Kidney (tissue), 14 donors: ENCODE data around the gene ATPAF2. TPM values are rescaled to one million over a fixed set of nuclear protein-coding genes. Genes with fewer than 3 reads are reported as not detected.
A peak's percentile ranks its signal among the peaks of the same experiment; 100 is the strongest.

ENCODE experiments used
- DNase-seq, 5 donors: peaks; one replicate each; pipeline ENCODE4 v3.0.0-alpha.2; 2013 to 2020
- FAIRE-seq: peaks from 2 replicates; lab custom pipeline; 2012; peaks lifted over from hg19 to GRCh38; lab: Jason Lieb, UNC
- H3K27ac ChIP-seq, 2 donors: one replicate each; pipeline ENCODE4 v1.7.0; 2013; ENCODE audit warnings: low read depth in 2 of 2, low read length in 2 of 2, inconsistent platforms in 1 of 2
- H3K27me3 ChIP-seq: one replicate; pipeline ENCODE4 v1.7.1; 2013; ENCODE audit warnings: low read length, inconsistent platforms; ENCODE audit not compliant: control insufficient read depth, insufficient read depth
- H3K36me3 ChIP-seq, 3 donors: one replicate each; pipeline versions ENCODE4 v1.7.0 to v1.7.1; 2013; ENCODE audit warnings: low read length in 3 of 3, control low read depth in 1 of 3, inconsistent platforms in 1 of 3; ENCODE audit not compliant: insufficient read depth in 3 of 3, control insufficient read depth in 2 of 3
- H3K4me1 ChIP-seq, 3 donors: one replicate each; pipeline versions ENCODE4 v1.7.0 to v1.7.1; 2013; ENCODE audit warnings: low read length in 3 of 3, inconsistent platforms in 1 of 3, low read depth in 1 of 3; ENCODE audit not compliant: control insufficient read depth in 2 of 3, insufficient read depth in 2 of 3
- H3K4me3 ChIP-seq, 3 donors: one replicate each; pipeline versions ENCODE4 v1.7.0 to v1.8.1; 2013; ENCODE audit warnings: low read length in 3 of 3, control low read depth in 1 of 3, inconsistent platforms in 1 of 3
- H3K9ac ChIP-seq, 3 donors: one replicate each; pipeline versions ENCODE4 v1.7.0 to v1.7.1; 2013; ENCODE audit warnings: low read length in 3 of 3, control low read depth in 1 of 3, inconsistent platforms in 1 of 3
- H3K9me3 ChIP-seq, 3 donors: one replicate each; pipeline versions ENCODE4 v1.7.0 to v1.7.1; 2013; ENCODE audit warnings: low read length in 3 of 3, control low read depth in 1 of 3, inconsistent platforms in 1 of 3; ENCODE audit not compliant: control insufficient read depth in 2 of 3, insufficient read depth in 1 of 3
- intact Hi-C: fragments of 100-400 bp; cut with DNase I; formaldehyde crosslinking; loops from one replicate; pipeline ENCODE4 v1.11.1; 2022
- polyA plus RNA-seq: library from polyadenylated mRNA; stranded (reverse); fragments of 350-450 nt; fragmentation: Illumina TruSeq; extraction: RNeasy Lipid Tissue Mini Kit (QIAGEN cat#74804); gene quantifications from one replicate; pipeline ENCODE4 v1.2.3, GENCODE V29; 2014; ENCODE audit warnings: low read depth, low replicate concordance; ENCODE audit not compliant: insufficient read depth
- total RNA-seq: library from RNA; stranded (reverse); fragmentation: NEBNext Ultra II Directional; extraction: Animal tissue kit (Norgen Biotek cat#: 25700); gene quantifications from one replicate; pipeline ENCODE4 v1.2.1, GENCODE V29; 2021
- TF ChIP-seq, protein P1 (sequence below): IDR thresholded peaks from 3 replicates; pipeline ENCODE4 v1.5.1; 2012; ENCODE audit warnings: mild to moderate bottlenecking, moderate library complexity, borderline replicate concordance; ENCODE audit not compliant: insufficient read depth; ENCODE audit errors: extremely low read depth
- donor health status: control.
- donor health status: control.
- donor health status: control.
- donor health status: control.
- donor health status: control.
- donor health status: DM: yes; HTN: yes; CAD: no.
- donor health status: Normal renal cell carcinoma (clear cell type).

The ATPAF2 gene
- total and polyA plus RNA-seq, 2 donors from 2014 or later, result 27.0 to 52.1 TPM

DNA sequence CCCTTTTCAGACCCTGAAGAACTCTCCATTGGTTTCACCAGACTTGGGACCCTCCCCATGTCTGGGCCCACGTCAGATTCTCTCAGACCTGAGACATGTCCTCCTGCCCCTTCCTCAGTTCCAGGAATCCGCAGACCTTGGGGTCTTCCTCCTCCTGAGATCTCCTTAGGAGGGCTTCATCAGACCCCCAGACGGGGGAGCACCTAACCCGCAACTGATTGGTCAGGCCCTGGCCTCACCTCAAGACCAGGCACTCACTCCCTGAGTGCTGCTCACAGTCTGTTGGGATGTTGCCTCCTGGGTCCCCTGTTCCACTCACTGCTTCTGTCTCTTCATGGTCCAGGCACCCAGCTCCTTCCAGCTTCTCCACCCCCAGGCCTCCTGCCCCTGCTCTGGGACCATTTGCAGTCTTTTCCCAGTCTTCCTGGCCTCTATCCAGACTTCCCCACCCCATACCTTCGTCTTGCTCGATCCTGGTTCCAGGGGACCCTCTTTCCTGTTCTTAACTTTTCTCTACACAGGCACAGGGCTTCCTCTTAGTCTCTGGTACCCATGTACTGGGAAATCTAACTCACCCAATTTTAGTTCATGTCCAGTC lies 1.4 kb upstream of the ATPAF2 start:
- Histone ChIP-seq H3K4me1 (peaks cover 0 to 20% (median 10%) of the 10 kb centered on the region in 3 donors), H3K9me3 (no peaks in the 10 kb centered on the region), H3K36me3 (no peaks in the 10 kb centered on the region), H3K4me3 (peak overlapping the region; percentile 4 to 86 (median 79)), H3K27ac (no peak overlapping the region), H3K9ac (peak overlapping the region in 2 of 3 donors; percentile 30 to 73), H3K27me3 (no peaks in the 10 kb centered on the region)
- FAIRE-seq (no peak), DNase-seq (peak in 1 of 5 donors; percentile 10)
- TF ChIP-seq, protein P1, sequence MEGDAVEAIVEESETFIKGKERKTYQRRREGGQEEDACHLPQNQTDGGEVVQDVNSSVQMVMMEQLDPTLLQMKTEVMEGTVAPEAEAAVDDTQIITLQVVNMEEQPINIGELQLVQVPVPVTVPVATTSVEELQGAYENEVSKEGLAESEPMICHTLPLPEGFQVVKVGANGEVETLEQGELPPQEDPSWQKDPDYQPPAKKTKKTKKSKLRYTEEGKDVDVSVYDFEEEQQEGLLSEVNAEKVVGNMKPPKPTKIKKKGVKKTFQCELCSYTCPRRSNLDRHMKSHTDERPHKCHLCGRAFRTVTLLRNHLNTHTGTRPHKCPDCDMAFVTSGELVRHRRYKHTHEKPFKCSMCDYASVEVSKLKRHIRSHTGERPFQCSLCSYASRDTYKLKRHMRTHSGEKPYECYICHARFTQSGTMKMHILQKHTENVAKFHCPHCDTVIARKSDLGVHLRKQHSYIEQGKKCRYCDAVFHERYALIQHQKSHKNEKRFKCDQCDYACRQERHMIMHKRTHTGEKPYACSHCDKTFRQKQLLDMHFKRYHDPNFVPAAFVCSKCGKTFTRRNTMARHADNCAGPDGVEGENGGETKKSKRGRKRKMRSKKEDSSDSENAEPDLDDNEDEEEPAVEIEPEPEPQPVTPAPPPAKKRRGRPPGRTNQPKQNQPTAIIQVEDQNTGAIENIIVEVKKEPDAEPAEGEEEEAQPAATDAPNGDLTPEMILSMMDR, result no peak
- intact Hi-C loops, result no loop called here

DNA sequence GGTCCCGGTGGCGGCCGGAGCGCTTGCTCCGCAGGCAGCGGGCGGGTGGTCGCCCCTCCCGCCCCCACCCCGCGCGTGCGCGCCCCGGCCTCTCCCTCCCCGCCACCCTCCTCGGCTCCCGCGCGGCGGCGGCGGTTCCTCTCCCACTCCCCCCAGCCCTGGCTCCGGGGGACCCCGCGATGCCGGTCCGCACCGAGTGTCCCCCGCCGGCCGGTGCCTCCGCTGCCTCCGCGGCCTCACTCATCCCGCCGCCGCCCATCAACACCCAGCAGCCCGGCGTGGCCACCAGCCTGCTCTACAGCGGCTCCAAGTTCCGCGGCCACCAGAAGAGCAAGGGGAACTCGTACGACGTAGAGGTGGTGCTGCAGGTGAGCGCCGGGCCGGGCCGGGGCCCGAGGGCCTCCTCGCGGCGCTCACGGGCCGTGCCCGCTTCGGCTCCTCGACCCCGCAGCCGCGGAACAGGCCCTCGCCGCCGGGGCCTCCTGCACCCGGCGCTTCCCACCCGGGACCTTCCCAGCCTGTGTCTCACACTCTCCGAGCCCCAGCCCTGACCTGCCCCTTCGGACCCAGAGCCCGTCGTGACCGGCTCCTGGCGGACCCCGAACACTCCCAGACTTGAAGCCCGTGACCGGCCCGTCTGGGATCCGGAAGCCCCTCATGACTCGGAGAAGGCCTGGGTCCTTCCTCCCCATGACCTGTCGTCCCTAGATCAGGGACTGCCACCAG lies 730 bp upstream of the ATPAF2 start:
- peak overlapping the region; percentile 30 to 77 (median 73) for H3K9ac ChIP-seq
- no peak for FAIRE-seq
- intact Hi-C loops, result loop anchor here (10.0 kb wide), 2 partner anchors 145 to 365 kb away; no protein-coding TSS in a partner anchor
- H3K4me3 ChIP-seq, result peak overlapping the region; percentile 79 to 90 (median 86)
- no peaks in the 10 kb centered on the region for H3K36me3 ChIP-seq
- H3K27ac ChIP-seq, result peak overlapping the region; percentile 47 to 72
- DNase-seq, result peak in 2 of 5 donors; percentile 70 to 75
- H3K9me3 ChIP-seq, result no peaks in the 10 kb centered on the region
- TF ChIP-seq, protein P1, result no peak
- H3K27me3 ChIP-seq, result no peaks in the 10 kb centered on the region
- peaks cover 0 to 20% (median 10%) of the 10 kb centered on the region in 3 donors for H3K4me1 ChIP-seq

DNA sequence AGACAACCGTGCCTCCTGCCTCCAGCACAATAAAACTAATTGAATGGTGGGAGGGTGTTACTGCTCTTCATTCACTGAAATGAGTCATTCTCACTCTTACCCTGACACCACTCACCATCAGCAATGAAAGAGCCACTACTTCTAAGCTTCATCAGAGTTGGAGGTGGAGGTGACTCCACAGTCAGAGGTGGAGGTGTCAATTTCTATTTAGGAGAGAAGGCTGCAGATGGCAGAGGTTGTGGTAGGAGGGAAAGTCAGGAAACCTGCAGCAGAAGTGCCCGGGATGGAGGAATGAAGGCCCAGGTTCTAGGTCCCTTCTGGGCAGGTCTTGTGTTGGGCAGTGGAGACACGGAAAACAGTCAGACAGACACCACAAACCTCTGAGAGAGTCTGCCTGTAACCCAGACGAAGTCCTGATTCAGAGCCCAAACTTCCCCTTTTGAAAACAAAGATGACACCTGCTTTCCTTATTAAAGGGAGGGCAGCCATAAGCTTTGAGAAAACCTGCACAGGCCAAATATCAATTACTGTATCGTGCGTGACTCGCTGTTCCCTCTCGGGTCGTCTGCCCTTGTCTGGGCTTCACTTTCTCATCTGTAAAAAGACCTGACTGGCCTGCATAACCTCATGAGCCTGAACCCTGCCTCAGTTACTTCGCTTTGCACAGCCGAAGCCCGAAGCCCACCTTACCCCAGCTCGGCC lies 668 bp downstream of the ATPAF2 start:
- Histone ChIP-seq H3K9ac (peak overlapping the region; percentile 71 to 85 (median 75)), H3K9me3 (no peaks in the 10 kb centered on the region), H3K36me3 (no peaks in the 10 kb centered on the region), H3K27ac (peak overlapping the region in 1 of 2 donors; percentile 61), H3K4me3 (peak overlapping the region; percentile 86 to 88 (median 87)), H3K27me3 (no peaks in the 10 kb centered on the region), H3K4me1 (peaks cover 0 to 20% (median 10%) of the 10 kb centered on the region in 3 donors)
- FAIRE-seq (no peak), DNase-seq (peak in 2 of 5 donors; percentile 12 to 16)
- intact Hi-C loops, result loop anchor here (10.0 kb wide), 2 partner anchors 143 to 363 kb away; no protein-coding TSS in a partner anchor
- TF ChIP-seq, protein P1, result no peak
